Ovary (tissue), 3 donors: ENCODE results near the gene BMP8B.

Source experiments
- CTCF ChIP-seq, 3 donors: fragments of 450-650 bp in 2 of 3; fragments of 200-600 bp in 1 of 3; IDR thresholded peaks; one replicate each; pipeline versions ENCODE4 v1.5.1 to v1.8.0; 2016 to 2022; ENCODE audit warnings: antibody characterized with exemption in 3 of 3, mild to moderate bottlenecking in 1 of 3
- EP300 ChIP-seq: sonication (generic); formaldehyde crosslinking; IDR thresholded peaks from one replicate; pipeline ENCODE4 v1.6.1; 2017; ENCODE audit warnings: antibody characterized with exemption
- donor health status: DM: no; HTN: no; CAD: no.

- TF ChIP-seq CTCF (IDR thresholded peaks at IDR 0.05) (no peak), EP300 (no peak)
Measured at GRCh38 chr1:39722495-39722894, 66.2 kb downstream of the BMP8B start.
